Measurements from ENCODE around the gene GBE1.

The GBE1 gene

DNA sequence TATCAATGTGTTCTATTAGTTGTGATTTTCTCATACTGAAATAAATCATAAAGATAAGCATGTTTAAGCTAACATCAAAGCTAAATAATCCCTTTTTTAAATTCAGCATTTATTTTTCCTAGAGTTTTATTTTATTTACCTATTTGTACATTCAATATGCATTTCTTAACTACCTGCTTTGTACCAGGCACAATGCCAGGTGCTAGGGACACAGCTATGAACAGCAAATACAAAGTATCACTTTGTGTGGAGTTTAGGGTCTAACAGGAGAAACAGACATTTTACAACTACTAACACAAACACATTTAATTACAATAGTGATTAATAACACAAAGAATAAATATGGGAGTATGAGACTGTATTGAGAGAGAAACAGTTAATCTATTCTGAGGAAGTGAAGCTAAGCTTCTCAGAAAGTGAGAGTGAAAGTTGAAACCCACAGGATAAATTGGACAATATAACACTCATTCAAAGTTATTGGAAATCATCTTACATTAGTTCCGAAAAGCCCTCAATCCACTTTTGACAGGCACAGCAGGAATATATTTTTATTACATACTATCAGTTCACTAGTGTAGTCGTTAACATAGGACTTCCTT is 159.6 kb downstream of the GBE1 start:
- DNase-seq, result no peak

DNA sequence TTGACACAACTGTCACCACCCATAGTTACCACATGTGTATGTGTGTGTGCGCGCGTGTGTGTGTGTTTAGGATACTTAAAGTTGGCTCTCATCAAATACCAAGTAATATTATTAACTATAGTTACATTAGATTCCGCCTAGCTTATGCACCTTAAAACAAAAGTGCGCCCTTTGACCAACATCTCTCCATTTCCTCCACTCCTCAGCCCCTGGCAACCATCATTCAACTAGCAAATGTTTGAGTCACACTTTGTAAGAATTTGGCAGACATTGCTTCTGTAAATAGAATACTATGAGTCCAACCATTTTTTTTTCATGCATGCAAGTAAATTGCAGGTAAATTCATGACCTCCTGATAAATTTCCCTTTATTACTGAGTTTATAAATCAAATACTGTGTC is 169.3 kb downstream of the GBE1 start:
- no peak for DNase-seq

GRCh38 chr3:81585937-81586336 is 175.5 kb downstream of the GBE1 start:
- DNase-seq, result no peak

- no peak for DNase-seq
Measured at GRCh38 chr3:81585056-81585455, 176.4 kb downstream of the GBE1 start.

DNA sequence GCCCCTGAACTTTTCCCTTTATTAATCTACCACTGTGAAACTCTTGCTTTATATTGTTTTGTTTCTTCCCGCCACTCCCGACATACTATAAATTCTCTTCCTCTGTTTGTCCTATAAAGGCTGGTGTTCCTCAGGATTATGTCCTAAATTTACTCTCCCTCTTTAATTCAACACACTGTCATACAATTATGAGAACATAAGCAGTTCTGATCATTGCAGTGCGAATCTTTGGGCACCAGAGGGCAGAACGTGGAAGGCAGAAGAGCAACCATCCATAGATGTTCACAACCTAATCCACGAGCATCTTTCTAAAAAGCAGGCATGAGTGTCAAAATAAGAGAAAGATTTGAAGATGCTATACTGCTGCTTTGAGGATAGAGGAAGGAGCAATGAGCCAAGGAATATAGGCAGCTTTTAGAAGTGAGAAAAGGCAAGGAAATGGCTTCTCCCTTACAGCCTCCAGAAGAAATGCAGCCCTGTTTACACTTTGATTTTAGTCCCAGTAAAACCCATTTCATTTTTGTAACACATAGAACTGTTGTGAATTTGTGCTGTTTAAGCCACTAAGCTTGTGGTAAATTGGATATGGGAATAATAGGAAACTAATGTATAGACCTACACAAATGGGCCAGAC is 179.4 kb downstream of the GBE1 start:
- no peak for DNase-seq

DNA sequence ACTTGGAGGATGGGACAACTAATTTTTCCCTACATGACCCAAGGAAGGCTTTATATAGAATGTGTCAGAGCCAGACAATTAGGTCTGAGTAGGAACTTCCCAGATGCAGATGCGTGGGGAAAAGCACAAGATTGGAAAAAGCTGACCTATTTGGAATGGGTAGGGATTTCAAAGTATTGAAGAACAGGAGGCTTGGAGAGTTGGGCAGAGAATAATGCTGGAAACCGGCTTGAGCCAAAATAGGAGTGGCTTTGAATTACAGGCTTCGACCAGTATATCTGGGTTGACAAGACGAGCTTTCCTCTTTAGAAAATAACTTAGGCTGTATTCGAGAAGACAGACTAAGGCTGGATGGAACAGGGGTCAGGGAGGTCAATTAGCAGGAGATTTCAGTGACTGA is 181.1 kb downstream of the GBE1 start:
- no peak for DNase-seq

DNA sequence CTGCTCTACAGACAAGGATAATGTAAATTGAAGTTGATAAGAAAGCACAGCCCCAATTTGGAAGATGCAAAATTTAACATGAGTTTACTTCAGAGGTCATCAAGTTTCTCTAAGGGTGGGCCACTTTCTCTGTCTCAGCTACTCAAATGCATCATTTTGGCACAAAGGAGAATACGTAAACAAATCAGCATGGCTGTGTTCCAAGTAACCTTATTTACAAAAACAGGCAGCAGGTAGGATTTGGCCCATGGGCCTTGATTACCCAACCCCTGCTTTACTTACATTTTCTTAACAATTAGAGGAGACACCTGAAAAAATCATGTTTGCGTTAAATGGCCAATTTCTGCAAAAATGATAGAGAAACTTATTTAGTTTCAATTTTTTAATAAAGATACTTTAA is 181.7 kb downstream of the GBE1 start:
- DNase-seq, result no peak

DNA sequence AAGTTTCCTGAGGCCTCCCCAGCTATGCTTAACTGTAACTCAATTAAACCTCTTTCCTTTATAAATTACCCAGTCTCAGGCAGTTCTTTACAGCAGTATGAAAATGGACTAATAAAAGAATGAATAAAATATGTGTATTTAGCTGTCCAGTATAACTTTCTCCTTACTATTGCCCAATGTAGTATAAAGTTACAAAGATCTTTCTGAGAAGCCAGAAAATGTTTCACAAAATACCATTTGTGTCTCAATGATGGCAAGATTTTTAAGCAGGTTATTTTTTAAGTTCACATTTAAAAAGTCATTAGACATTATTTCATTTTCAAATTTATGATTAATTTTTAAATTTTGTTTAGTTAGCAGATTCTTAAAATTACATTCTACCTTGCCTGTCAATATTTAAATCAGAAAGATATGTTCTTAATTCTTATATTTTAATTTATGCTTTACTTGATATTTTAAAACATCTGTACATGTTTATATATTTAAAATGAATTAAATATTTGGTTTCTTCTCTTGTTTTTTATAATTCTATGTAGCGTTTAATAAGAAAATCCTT is 189.2 kb downstream of the GBE1 start:
- no peak for DNase-seq

DNA sequence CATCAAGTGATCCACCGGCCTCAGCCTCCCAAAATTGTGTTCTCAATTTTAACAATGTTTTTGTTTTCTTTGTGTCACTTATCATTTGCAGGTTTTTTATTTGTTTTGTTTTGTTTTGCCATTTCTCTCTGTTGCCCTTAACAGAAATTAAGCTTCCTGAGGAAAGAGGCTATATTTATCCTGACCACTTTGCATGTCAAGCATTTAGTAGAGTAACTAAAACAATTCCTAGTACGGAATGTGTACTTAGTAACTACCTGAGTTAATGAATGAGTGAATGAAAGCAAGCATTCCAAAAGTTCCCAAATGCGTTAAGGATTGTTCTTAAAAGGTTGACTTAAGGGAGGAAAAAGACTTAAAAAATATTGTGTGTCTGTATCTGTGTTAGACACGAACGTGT is 193.1 kb downstream of the GBE1 start:
- no peak for DNase-seq

DNA sequence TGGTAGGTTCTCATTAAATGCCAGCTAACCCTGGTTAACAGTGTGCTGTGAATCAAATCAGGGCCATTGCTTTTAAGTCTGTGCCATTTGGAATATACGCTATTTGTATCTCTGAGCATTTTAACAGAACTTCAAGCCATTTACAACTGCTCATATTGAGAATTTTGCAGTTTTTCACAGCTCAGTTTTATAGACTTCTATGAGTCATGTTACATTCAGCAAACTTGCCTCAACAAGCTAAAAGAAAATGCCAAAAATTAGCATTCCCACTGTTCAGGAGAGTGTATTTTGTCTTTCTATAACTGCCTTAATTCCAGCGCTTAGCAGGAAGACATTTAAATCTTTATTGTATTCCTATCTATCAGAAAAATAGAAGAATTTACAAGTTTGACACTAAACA is 196.4 kb downstream of the GBE1 start:
- no peak for DNase-seq

GRCh38 chr3:81558106-81558505 is 203.3 kb downstream of the GBE1 start:
- no peak for DNase-seq

GRCh38 chr3:81554801-81555200 is 206.6 kb downstream of the GBE1 start:
- no peak for DNase-seq

- DNase-seq, result no peak
Measured at GRCh38 chr3:81554388-81554787, 207.1 kb downstream of the GBE1 start.

GRCh38 chr3:81550415-81550814 is 211.0 kb downstream of the GBE1 start:
- no peak for DNase-seq

GRCh38 chr3:81549831-81550230 is 211.6 kb downstream of the GBE1 start:
- DNase-seq, result no peak

DNA sequence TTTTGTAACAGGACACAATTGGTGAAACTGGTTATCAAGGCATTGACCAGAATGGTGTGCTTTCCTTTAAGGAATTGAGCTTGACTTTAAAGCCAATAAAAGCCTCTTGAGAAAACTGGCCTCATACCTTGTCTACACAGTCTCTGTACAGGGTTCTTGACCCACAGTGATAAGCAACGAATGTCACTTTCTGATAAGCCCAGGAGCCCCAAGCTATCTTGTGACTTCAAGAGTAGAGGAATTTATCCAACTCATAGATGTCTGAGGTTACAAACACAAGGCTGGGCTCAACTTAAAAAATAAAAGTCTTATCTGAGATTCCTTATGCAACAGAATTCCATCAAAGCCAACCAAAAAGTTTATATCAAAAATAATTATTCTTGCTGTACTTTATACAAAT is 212.1 kb downstream of the GBE1 start:
- no peak for DNase-seq

GRCh38 chr3:81545572-81545971 is 215.9 kb downstream of the GBE1 start:
- no peak for DNase-seq

DNA sequence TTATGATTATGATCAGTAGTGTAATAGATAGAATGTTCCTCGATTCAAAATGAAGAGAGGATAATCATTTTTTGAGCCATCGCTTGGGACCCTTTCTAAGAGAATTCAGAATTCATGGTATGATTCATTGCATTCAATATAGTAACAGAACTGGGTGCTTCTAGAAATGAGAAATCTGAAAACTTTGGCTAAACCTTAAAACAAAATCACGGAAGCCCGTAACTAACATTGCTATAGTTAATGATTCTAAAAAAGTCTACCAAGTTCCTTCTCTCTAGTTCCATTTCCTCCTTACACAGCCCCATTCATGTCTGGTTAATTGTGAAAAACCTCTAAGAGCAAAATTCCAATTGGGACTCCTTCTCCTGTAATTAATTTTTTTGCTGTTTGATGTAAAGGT is 217.1 kb downstream of the GBE1 start:
- no peak for DNase-seq

DNA sequence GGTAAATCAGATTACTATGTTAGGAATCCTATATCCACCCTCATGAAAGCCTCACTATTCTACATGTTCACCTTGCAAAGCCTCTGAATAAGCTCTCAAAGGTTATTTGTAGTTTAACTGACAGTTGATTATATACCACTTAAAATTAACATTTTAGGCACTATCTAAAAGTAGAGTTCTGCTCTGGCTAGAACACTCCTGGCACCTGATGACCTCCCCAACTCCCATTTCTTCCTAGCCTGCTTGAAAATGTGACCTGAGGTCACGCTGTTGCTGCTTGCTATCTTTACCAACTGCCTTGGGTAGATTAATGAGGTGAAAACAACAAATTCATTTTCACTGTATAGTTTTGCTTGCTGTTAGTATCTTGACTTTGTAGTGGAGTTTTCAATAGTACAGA is 220.7 kb downstream of the GBE1 start:
- DNase-seq, result no peak

- no peak for DNase-seq
Measured at GRCh38 chr3:81531846-81532245, 229.6 kb downstream of the GBE1 start.

DNA sequence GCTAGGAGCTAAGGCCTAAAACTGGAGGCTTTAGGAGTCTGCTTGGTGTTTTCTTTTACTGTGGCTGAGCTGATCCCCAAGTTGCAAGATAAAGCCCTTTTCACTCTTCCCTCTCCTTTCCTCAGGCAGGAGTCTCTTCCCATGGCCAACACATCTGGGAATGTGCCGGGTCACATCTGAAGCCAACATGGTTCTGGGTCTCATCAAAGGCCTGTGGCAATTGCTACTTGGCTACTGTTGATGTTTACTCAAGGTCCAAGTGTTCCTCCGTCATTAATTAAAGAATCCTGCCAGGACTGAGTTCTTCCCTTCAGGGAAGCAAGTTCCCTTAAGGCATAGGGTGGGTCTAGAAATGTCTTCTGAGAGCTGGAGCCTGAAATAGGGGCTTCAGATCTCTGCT is 230.2 kb downstream of the GBE1 start:
- no peak for DNase-seq

GRCh38 chr3:81530180-81530939 is 231.1 kb downstream of the GBE1 start:
- no peak for DNase-seq

DNA sequence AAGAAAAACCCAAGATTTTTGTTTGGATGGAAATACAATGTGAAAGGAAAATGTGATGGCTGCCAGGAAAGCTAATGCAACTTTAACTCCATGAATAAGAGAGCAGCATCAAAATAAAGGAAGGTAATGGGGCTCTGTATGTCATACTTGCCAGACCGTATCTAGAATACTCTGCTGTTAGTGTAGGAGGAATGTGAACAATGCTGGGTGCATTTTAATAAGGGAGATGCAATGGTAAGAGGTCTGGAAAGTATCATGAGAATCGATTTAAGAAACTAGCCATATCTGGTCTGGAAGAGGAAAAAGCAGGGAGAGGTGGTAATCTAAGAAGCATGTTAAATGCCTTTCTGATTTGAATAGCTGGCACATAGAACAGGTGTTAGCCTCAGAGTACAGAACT is 239.6 kb downstream of the GBE1 start:
- no peak for DNase-seq

DNA sequence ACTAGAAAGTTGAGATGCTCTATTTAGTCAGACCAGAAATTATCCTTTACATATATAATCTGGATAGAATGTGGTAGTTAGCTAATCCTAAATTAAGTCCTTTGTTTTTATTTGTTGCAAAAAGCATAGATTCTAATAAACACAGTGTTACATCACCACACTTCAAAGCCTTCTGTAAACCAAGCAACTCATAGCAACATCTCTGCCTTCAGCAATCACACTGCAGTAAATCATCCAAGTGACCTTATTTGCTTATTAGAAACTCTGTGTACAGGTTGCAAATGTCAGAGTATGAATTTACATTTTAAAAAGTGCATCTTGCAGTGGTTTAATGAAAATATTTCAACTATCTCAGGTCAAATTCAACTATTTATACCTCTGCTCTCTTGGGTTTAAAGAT is 242.5 kb downstream of the GBE1 start:
- no peak for DNase-seq

Data from activated CD8-positive, alpha-beta memory T cell treated with anti-CD3 and anti-CD28 coated beads for 24 hours (primary cell).